ENCODE results near the gene XPO5. TPM values are rescaled to one million over a fixed set of nuclear protein-coding genes. Genes with fewer than 3 reads are reported as not detected.

XPO5 gene
- total and polyA plus RNA-seq, 9 of the 15 experiments (the other 6 are each of a cell fraction or from before 2014, with no cell fraction given) = 36.0 to 170 (median 99.1) TPM

GRCh38 chr6:43613721-43614395 is 38.0 kb upstream of the XPO5 start:
- ATAC-seq = no peak
- Histone ChIP-seq H3K27ac (ENCODE audit: extremely low read depth, low read depth, low read length) (no peak overlapping the region), H3K79me2 (ENCODE audit: control insufficient read depth, insufficient read depth, low read length) (no peaks in the 10 kb centered on the region), H2AFZ (ENCODE audit: low read depth, low read length) (no peak overlapping the region), H3K4me3 (no peak overlapping the region), H3K4me2 (ENCODE audit: insufficient read depth, low read length) (no peak overlapping the region), H4K20me1 (replicated peaks; ENCODE audit: control insufficient read depth, insufficient read depth, low read length) (no peaks in the 10 kb centered on the region), H3K36me3 (ENCODE audit: control insufficient read depth, insufficient read depth, low read length) (peaks cover 54% of the 10 kb centered on the region), H3K4me1 (replicated peaks in 1 of 2; ENCODE audit: control insufficient read depth in 2 of 2, insufficient read depth in 2 of 2, low read length in 2 of 2) (peaks cover 5 to 14% of the 10 kb centered on the region in 2 experiments; a peak in 4 of 5 replicates), H3K27me3 (ENCODE audit: control insufficient read depth in 2 of 2, insufficient read depth in 2 of 2, low read length in 2 of 2) (no peaks in the 10 kb centered on the region), H3K9me1 (ENCODE audit: control insufficient read depth, insufficient read depth, low read length) (no peaks in the 10 kb centered on the region), H3K9ac (ENCODE audit: insufficient read depth in 1 of 2, low read depth in 2 of 2, low read length in 2 of 2) (no peak overlapping the region), H3K9me3 (replicated peaks; ENCODE audit: control insufficient read depth, insufficient read depth, low read depth, low read length) (no peaks in the 10 kb centered on the region)
- POLR2A ChIA-PET = interaction anchor here (0.6 to 8.4 kb wide), 11 partner anchors 8 to 379 kb away, joined by 3 to 135 read pairs (median 4); partner anchors contain the start of gene GTPBP2
- 89% methylated on average over 6 of the region's 6 CpGs for WGBS (ENCODE audit: insufficient coverage, low coverage, missing lambda C conversion rate)
- CTCF ChIA-PET (ENCODE audit: low intra/inter-chr PET ratio) = interaction anchor here (0.8 kb wide), 1 partner anchor 10 kb away, joined by 3 read pairs; no protein-coding TSS in a partner anchor
- no peak for FAIRE-seq
- intact Hi-C loops (cut with micrococcal nuclease) = no loop called here
- in situ Hi-C loops (cut with MboI) = no loop called here
- DNase-seq (ENCODE audit: extremely low read depth in 1 of 4, low spot score in 3 of 4) = no peak
- TF ChIP-seq FOSL1 (tag; conservative IDR thresholded peaks at IDR 0.05) (no peak), MIER1 (IDR thresholded peaks at IDR 0.05; ENCODE audit: low read depth) (no peak), ADNP (tag; IDR thresholded peaks at IDR 0.05) (no peak), HNRNPLL (IDR thresholded peaks at IDR 0.05; ENCODE audit: low read depth, low read length, poor library complexity, severe bottlenecking) (no peak), PREB (CRISPR knock-in tag; IDR thresholded peaks at IDR 0.05) (0 out of 2 replicates have a peak, but pooled peaks have one; percentile 28), E2F6 (IDR thresholded peaks at IDR 0.05; ENCODE audit: borderline replicate concordance in 1 of 2, extremely low read depth in 1 of 2, insufficient read depth in 1 of 2, insufficient read length in 1 of 2, low read depth in 1 of 2, low read length in 1 of 2, poor library complexity in 1 of 2, severe bottlenecking in 1 of 2) (no peak)
- BruUV-seq (replicated peaks) = TSS peak; percentile 26
